HG02571 (cell line): ENCODE data around the gene RAB31.

Source experiments
- ATAC-seq: cut with Tn5 transposase; IDR thresholded peaks from one replicate; pipeline ENCODE4 v1.9.1; 2021; ENCODE audit warnings: mild to moderate bottlenecking, moderate library complexity; ENCODE audit not compliant: unreplicated experiment

Gene RAB31

GRCh38 chr18:9814431-9814830 lies 106.3 kb downstream of the RAB31 start:
- no peak for ATAC-seq

- ATAC-seq: no peak
Observed at GRCh38 chr18:9817286-9817685, 109.2 kb downstream of the RAB31 start.

- ATAC-seq: no peak
Observed at GRCh38 chr18:9817725-9818422, 109.8 kb downstream of the RAB31 start.

- no peak for ATAC-seq
Observed at GRCh38 chr18:9818423-9818734, 110.3 kb downstream of the RAB31 start.

- no peak for ATAC-seq
Observed at GRCh38 chr18:9820127-9820526, 112.0 kb downstream of the RAB31 start.

- ATAC-seq: no peak
Observed at GRCh38 chr18:9820719-9821118, 112.6 kb downstream of the RAB31 start.

GRCh38 chr18:9822587-9823185 lies 114.6 kb downstream of the RAB31 start:
- ATAC-seq: no peak

GRCh38 chr18:9823805-9824473 lies 115.8 kb downstream of the RAB31 start:
- ATAC-seq: no peak

- ATAC-seq: no peak
Observed at GRCh38 chr18:9824474-9824832, 116.4 kb downstream of the RAB31 start.

- no peak for ATAC-seq
Observed at GRCh38 chr18:9824952-9825371, 116.9 kb downstream of the RAB31 start.

- no peak for ATAC-seq
Observed at GRCh38 chr18:9825571-9826073, 117.5 kb downstream of the RAB31 start.

GRCh38 chr18:9826685-9827084 lies 118.6 kb downstream of the RAB31 start:
- no peak for ATAC-seq

GRCh38 chr18:9827211-9827792 lies 119.2 kb downstream of the RAB31 start:
- no peak for ATAC-seq

GRCh38 chr18:9827793-9828505 lies 119.8 kb downstream of the RAB31 start:
- ATAC-seq: no peak

- no peak for ATAC-seq
Observed at GRCh38 chr18:9828506-9829396, 120.7 kb downstream of the RAB31 start.

GRCh38 chr18:9829397-9829712 lies 121.3 kb downstream of the RAB31 start:
- ATAC-seq: no peak

- no peak for ATAC-seq
Observed at GRCh38 chr18:9831036-9831722, 123.1 kb downstream of the RAB31 start.

GRCh38 chr18:9831723-9832199 lies 123.7 kb downstream of the RAB31 start:
- ATAC-seq: no peak

- no peak for ATAC-seq
Observed at GRCh38 chr18:9832871-9833270, 124.8 kb downstream of the RAB31 start.

- no peak for ATAC-seq
Observed at GRCh38 chr18:9834551-9834950, 126.5 kb downstream of the RAB31 start.
